Uterus (tissue), 2 donors: ENCODE data around the gene NAT9.

Experiments used
- CTCF ChIP-seq, 4 experiments: fragments of 200-600 bp in 2 of 4; fragments of 450-650 bp in 2 of 4; sonication (generic) in 2 of 4; IDR thresholded peaks; one replicate each; pipeline ENCODE4 v1.5.1; 2016 to 2019; ENCODE audit warnings: antibody characterized with exemption in 4 of 4, mild to moderate bottlenecking in 2 of 4, moderate library complexity in 1 of 4
- POLR2A ChIP-seq, 2 donors: fragments of 450-650 bp; IDR thresholded peaks; one replicate each; pipeline ENCODE4 v1.6.1; 2016; ENCODE audit warnings: antibody characterized with exemption in 2 of 2, mild to moderate bottlenecking in 1 of 2, moderate library complexity in 1 of 2

DNA sequence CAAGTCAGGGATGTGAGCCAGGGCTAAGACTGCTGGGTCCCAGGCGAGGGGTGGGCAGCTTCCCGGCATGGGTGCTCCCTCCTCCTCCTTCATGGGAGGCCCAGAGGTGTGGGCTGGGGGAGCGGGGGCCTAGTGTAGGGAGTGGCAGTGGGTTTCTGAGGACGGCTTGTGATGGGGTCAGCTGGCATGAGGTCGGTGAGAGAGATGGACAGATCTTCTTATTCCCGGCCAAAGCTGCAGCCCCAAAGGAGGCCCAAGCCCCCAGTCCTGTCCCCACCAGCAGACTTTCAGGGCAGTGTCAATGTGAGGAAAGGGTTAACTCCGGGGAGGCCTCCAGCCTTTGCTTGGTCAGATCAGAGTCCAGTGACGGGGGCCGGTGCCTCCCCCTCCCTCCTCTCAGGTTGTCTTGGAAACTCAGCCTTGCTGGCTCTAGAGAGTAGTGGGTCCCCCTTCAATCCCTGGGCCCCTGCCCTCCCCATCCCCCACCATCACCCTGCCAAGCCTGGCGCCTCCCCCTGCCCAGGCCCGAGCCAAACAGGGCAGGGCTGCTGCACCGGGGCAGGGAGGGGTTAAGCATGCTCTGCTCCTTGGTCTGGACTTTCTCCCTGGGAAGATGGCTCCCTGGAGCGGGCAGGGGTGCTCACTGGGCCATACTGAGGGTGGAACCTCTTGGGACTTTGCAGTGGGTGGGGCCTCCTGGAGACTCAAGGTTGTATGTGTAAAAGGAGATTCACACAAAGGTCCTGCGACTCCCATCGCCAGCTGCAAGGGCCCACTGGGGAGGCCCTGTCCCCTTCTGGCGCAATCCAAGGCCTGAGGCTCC, 12.4 kb downstream of the NAT9 start:
- TF ChIP-seq POLR2A (IDR thresholded peaks at IDR 0.05) (no peak), CTCF (IDR thresholded peaks at IDR 0.05) (no peak)
